ENCODE measurements around the gene HOXB3.

Gene HOXB3

DNA sequence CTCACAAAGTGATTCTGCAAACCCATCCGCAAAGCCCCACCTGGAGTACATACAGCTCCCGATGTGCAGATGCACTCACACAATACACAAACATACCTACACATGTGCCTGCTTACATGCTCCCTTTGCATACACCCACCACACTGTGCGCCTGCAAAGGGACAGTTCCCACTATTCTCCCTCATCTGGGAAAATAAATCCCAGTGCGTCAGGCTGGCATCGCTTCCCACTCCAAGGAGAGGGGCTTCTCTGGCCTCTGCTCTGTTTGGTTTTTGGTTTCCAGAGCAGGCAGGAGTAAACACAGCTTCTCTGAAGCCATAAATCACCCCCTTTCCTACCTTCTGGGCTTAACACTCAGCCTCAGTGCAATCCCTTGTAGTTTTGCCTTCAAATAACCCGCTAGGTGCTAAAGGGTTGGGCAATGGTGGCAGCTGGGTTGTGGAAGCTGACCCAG is 26.6 kb downstream of the HOXB3 start:
- TF ChIP-seq, protein P1, sequence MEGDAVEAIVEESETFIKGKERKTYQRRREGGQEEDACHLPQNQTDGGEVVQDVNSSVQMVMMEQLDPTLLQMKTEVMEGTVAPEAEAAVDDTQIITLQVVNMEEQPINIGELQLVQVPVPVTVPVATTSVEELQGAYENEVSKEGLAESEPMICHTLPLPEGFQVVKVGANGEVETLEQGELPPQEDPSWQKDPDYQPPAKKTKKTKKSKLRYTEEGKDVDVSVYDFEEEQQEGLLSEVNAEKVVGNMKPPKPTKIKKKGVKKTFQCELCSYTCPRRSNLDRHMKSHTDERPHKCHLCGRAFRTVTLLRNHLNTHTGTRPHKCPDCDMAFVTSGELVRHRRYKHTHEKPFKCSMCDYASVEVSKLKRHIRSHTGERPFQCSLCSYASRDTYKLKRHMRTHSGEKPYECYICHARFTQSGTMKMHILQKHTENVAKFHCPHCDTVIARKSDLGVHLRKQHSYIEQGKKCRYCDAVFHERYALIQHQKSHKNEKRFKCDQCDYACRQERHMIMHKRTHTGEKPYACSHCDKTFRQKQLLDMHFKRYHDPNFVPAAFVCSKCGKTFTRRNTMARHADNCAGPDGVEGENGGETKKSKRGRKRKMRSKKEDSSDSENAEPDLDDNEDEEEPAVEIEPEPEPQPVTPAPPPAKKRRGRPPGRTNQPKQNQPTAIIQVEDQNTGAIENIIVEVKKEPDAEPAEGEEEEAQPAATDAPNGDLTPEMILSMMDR (conservative IDR thresholded peaks at IDR 0.05; ENCODE audit: control insufficient read depth, insufficient read depth, low read depth, low read length), result no peak
- DNase-seq (ENCODE audit: low read depth), result no peak
- peak overlapping the region; percentile 35 for H3K4me3 ChIP-seq (ENCODE audit: control insufficient read depth, low read depth, low read length)

DNA sequence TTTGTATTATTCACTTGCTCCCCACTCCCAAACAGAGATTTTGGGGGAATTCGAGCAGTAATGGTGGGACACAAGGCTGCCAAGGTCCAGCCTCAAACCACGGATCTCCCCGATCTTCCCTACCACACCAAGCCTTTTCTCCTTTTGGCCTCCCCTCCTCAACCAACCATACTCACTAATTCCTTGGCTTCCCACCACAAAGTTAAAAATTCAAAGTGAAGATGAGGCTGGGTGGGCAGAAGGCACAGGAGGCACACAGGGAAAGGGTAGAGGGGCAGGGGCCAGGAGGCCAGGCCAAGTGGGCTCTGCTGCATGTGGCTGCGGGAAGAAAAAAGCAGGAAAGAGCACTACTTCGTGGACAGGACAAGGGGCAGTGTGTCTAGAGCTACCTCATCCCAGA is 27.1 kb downstream of the HOXB3 start:
- no peak overlapping the region for H3K4me3 ChIP-seq (ENCODE audit: control insufficient read depth, low read depth, low read length)
- TF ChIP-seq, protein P1 (conservative IDR thresholded peaks at IDR 0.05; ENCODE audit: control insufficient read depth, insufficient read depth, low read depth, low read length), result no peak
- DNase-seq (ENCODE audit: low read depth), result no peak

DNA sequence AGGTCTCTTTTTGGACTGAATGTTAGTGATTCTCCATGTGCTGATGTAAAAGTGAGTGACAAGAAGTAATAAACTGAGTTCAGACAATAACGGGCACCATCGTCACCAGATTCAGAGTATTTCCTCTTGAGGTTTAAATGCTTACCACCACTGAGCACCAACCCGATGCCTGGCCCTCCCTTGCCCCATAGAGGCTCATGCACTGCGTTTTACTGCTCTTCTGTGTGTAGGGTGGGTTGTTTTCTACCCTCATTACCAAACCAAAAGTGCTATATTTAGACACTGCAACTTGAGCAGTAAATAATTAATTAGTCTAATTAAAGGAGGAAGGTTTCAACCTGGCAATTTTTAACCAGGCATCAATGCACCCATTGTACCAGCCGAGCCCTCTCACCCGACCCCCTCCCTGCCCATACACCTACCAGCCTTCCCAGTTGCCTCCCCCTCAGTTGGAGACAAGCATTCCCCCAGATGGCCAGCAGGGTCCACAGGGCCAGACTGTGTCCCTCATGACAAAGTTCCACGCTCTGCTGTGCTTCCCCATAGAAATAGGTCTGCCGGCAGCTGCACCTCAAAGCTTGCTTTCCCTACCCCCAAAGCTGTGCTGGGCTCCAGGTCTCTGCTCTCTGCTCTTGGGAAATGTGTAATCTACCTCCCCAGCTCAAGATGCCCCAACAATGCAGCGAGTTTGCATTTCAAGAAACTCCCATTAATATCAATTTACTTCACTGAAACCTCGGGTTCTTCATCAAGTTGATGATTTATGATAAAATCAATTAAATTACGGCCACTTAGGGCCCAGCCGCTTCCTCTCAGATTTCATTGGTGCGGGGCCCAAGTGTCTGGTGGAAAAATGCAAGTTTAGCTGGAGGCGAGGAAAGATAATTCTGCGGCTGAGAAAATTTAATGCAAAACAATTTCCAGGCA is 27.9 kb downstream of the HOXB3 start:
- DNase-seq (ENCODE audit: low read depth), result no peak
- no peak overlapping the region for H3K4me3 ChIP-seq (ENCODE audit: control insufficient read depth, low read depth, low read length)
- TF ChIP-seq, protein P1 (conservative IDR thresholded peaks at IDR 0.05; ENCODE audit: control insufficient read depth, insufficient read depth, low read depth, low read length), result peak; percentile 33

DNA sequence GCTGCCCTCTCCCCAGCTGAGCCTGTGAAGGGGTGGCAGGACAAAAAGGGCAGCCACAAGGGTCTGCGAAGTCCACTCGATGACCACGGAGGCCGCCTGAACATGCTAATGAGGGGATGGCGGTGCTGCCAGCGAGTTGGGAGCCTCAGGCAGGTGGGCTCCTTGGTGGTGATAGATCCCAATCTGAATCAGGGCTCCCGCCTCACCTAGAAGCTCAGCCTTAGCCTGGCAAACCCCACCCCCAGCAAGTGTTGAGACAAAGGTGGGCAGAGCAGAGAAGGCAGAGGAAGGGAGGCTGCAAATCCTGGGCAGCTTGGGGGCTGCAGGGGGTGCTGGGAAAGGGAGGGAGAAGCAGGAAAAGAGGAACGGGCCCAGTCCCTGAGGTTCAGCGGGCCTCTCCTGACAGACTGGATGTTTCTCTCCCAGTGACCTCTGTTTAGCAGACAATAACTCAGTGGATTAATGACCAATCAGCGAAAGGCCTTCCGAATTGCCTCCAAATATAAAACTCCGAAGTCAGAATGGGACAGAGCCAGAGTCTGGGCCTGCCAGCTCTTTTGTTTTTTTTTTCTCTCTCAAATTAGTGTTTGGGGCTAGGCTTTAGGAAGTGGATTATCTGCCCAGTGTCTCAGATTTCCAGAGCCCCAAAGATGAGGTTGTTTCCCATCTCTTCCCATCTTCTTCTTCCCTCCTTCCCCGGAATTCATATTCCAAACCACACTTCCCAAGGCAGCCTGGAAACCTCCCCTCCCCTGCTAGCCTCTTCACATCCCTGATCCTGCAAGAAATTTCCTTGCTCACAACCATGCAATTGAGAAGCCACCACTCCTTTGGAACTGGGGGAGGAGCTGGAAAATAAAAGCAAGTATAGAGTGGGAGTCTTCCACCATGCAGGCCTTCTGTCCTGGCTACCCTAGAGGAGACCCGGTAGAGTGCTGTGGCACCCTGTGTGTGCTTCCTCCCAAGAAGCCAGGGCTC is 29.9 kb downstream of the HOXB3 start:
- H3K4me3 ChIP-seq (ENCODE audit: control insufficient read depth, low read depth, low read length), result no peak overlapping the region
- TF ChIP-seq, protein P1 (conservative IDR thresholded peaks at IDR 0.05; ENCODE audit: control insufficient read depth, insufficient read depth, low read depth, low read length), result no peak
- DNase-seq (ENCODE audit: low read depth), result no peak

DNA sequence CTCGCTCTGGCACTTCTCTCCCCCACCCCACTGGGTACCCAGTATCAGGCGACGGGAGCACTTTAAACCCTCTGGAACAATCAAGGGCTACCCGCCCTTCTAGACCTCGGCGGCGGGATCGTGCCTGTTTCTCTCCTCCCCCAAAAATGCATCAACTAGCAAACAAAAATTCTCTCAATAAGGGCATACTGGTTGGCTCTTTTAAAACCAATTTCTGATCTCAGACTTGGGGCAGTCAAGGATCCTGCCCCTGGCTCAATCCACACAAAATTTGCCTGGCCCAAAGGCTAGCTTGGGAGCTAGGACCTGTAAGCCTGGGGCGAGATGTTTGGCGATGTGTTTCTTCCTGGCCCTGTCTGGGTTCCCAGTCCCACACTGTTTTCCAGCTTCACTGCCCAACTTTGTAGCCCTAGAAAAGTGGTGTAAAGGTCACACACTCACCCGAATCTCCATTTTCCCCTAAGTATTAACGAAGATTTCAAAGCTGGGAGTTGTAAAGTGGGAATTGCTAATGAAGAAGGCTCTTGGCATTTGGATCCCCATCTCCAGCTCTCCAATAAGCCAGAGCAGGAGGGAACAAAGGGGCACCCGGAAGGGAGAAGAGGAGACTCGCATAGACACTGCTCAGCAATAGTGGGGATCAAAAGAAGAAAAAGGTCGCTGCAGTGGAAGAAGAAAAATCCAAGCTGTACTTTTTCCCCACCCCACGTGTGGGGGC is 30.8 kb downstream of the HOXB3 start:
- H3K4me3 ChIP-seq (ENCODE audit: control insufficient read depth, low read depth, low read length), result no peak overlapping the region
- DNase-seq (ENCODE audit: low read depth), result no peak
- TF ChIP-seq, protein P1 (conservative IDR thresholded peaks at IDR 0.05; ENCODE audit: control insufficient read depth, insufficient read depth, low read depth, low read length), result no peak

GRCh38 chr17:48558831-48559121 is 31.3 kb downstream of the HOXB3 start:
- H3K4me3 ChIP-seq (ENCODE audit: control insufficient read depth, low read depth, low read length), result peak overlapping the region; percentile 20
- TF ChIP-seq, protein P1 (conservative IDR thresholded peaks at IDR 0.05; ENCODE audit: control insufficient read depth, insufficient read depth, low read depth, low read length), result no peak
- no peak for DNase-seq (ENCODE audit: low read depth)
